Neural progenitor cell (in vitro differentiated cells): Measurements from ENCODE around the gene CDH23. TPM values are rescaled to one million over a fixed set of nuclear protein-coding genes. Genes with fewer than 3 reads are reported as not detected.

ENCODE experiments used
- DNase-seq: peaks from one replicate; pipeline ENCODE4 v3.0.0-alpha.2; 2016; ENCODE audit warnings: low spot score
- H2AFZ ChIP-seq: fragments of 200-600 bp; sonication (generic); replicated peaks from 2 replicates; pipeline ENCODE4 v1.6.1; 2016; ENCODE audit warnings: antibody characterized with exemption
- H3F3A ChIP-seq: fragments of 200-600 bp; sonication (generic); 2 replicates; pipeline ENCODE4 v1.6.1; 2016; ENCODE audit warnings: antibody characterized with exemption, low read depth
- H3K27ac ChIP-seq: fragments of 200-600 bp; sonication (generic); 2 replicates; pipeline ENCODE4 v1.5.1; 2016; ENCODE audit warnings: mild to moderate bottlenecking
- H3K27me3 ChIP-seq: fragments of 200-600 bp; sonication (generic); 2 replicates; pipeline ENCODE4 v1.6.1; 2016; ENCODE audit warnings: mild to moderate bottlenecking, moderate library complexity
- H3K36me3 ChIP-seq: fragments of 200-600 bp; sonication (generic); 2 replicates; pipeline ENCODE4 v1.5.1; 2016
- H3K4me1 ChIP-seq: fragments of 200-600 bp; sonication (generic); 2 replicates; pipeline ENCODE4 v1.6.1; 2016; ENCODE audit warnings: mixed run types
- H3K4me2 ChIP-seq: fragments of 200-600 bp; sonication (generic); 2 replicates; pipeline ENCODE4 v1.6.1; 2016
- H3K4me3 ChIP-seq: fragments of 200-600 bp; sonication (generic); 2 replicates; pipeline ENCODE4 v1.5.1; 2016
- H3K79me2 ChIP-seq: fragments of 200-600 bp; sonication (generic); 2 replicates; pipeline ENCODE4 v1.6.1; 2016; ENCODE audit warnings: low read depth
- H3K9ac ChIP-seq: fragments of 200-600 bp; sonication (generic); 2 replicates; pipeline ENCODE4 v1.6.1; 2016
- H3K9me3 ChIP-seq: fragments of 200-600 bp; sonication (generic); 2 replicates; pipeline ENCODE4 v1.5.1; 2016; ENCODE audit warnings: low read depth
- H4K20me1 ChIP-seq: fragments of 200-600 bp; sonication (generic); 2 replicates; pipeline ENCODE4 v1.6.1; 2016; ENCODE audit warnings: low read depth
- H3K27ac Mint-ChIP-seq: 3 replicates; pipeline ENCODE4 v1.8.0; 2021; ENCODE audit warnings: mixed read lengths
- H3K27me3 Mint-ChIP-seq: 2 replicates; pipeline ENCODE4 v1.8.0; 2022; ENCODE audit warnings: low read depth, mild to moderate bottlenecking, inconsistent platforms, moderate library complexity, mixed read lengths; ENCODE audit not compliant: insufficient read depth
- H3K36me3 Mint-ChIP-seq: 3 replicates; pipeline ENCODE4 v1.8.0; 2021; ENCODE audit warnings: mixed read lengths
- H3K4me1 Mint-ChIP-seq: 3 replicates; pipeline ENCODE4 v1.8.0; 2021; ENCODE audit warnings: mixed read lengths
- H3K4me3 Mint-ChIP-seq: 3 replicates; pipeline ENCODE4 v1.8.0; 2021; ENCODE audit warnings: mild to moderate bottlenecking, moderate library complexity, mixed read lengths
- H3K9me3 Mint-ChIP-seq: 3 replicates; pipeline ENCODE4 v1.8.0; 2020; ENCODE audit warnings: mixed read lengths
- CTCF ChIP-seq: fragments of 200-600 bp; sonication (generic); IDR thresholded peaks from 2 replicates; pipeline ENCODE4 v1.5.1; 2017; ENCODE audit warnings: antibody characterized with exemption, mild to moderate bottlenecking
- EZH2 ChIP-seq: fragments of 200-600 bp; sonication (generic); IDR thresholded peaks from 2 replicates; pipeline ENCODE4 v1.6.1; 2017; ENCODE audit warnings: antibody characterized with exemption, mild to moderate bottlenecking, moderate library complexity
- EZH2phosphoT487 ChIP-seq: fragments of 200-600 bp; sonication (generic); IDR thresholded peaks from 2 replicates; pipeline ENCODE4 v1.6.1; 2017; ENCODE audit warnings: antibody characterized with exemption
- total RNA-seq: library from RNA; depleted of rRNA; stranded (reverse); fragments of >200 nt; gene quantifications from 2 replicates; pipeline ENCODE4 v1.2.3, GENCODE V29; 2015; ENCODE audit warnings: low replicate concordance

CDH23 gene
- total RNA-seq, 1 donor from 2014 or later, result 5.9 TPM

GRCh38 chr10:71770255-71770654 is 373.5 kb downstream of the CDH23 start:
- Histone ChIP-seq H3K27ac (no peak overlapping the region), H3K79me2 (no peaks in the 10 kb centered on the region), H2AFZ (no peak overlapping the region), H3K9me3 (no peaks in the 10 kb centered on the region), H3K4me2 (no peak overlapping the region), H3F3A (no peaks in the 10 kb centered on the region), H3K27me3 (peaks cover 45% of the 10 kb centered on the region), H3K9ac (no peak overlapping the region), H4K20me1 (no peaks in the 10 kb centered on the region), H3K4me3 (no peak overlapping the region), H3K36me3 (no peaks in the 10 kb centered on the region), H3K4me1 (peaks cover 4% of the 10 kb centered on the region)
- H3K27ac Mint-ChIP-seq, result no peak overlapping the region
- H3K36me3 Mint-ChIP-seq, result no peaks in the 10 kb centered on the region
- TF ChIP-seq CTCF, result no peak
- no peak for TF ChIP-seq EZH2phosphoT487
- no peak for TF ChIP-seq EZH2
- H3K4me1 Mint-ChIP-seq, result peaks cover 22% of the 10 kb centered on the region
- no peak overlapping the region for H3K4me3 Mint-ChIP-seq
- peaks cover 16% of the 10 kb centered on the region for H3K27me3 Mint-ChIP-seq
- no peaks in the 10 kb centered on the region for H3K9me3 Mint-ChIP-seq
- DNase-seq, result no peak

GRCh38 chr10:71770789-71771188 is 374.1 kb downstream of the CDH23 start:
- H3K27me3 Mint-ChIP-seq, result peaks cover 14% of the 10 kb centered on the region

GRCh38 chr10:71771204-71771603 is 374.5 kb downstream of the CDH23 start:
- Histone ChIP-seq H3K4me2 (no peak overlapping the region), H2AFZ (no peak overlapping the region), H3K4me3 (no peak overlapping the region), H3F3A (no peaks in the 10 kb centered on the region), H3K36me3 (no peaks in the 10 kb centered on the region), H3K9ac (no peak overlapping the region), H3K4me1 (peaks cover 4% of the 10 kb centered on the region), H3K9me3 (no peaks in the 10 kb centered on the region), H4K20me1 (no peaks in the 10 kb centered on the region), H3K27ac (no peak overlapping the region), H3K79me2 (no peaks in the 10 kb centered on the region), H3K27me3 (peaks cover 45% of the 10 kb centered on the region)
- no peak for DNase-seq
- Mint-ChIP-seq H3K9me3 (no peaks in the 10 kb centered on the region), H3K36me3 (no peaks in the 10 kb centered on the region), H3K27me3 (peaks cover 12% of the 10 kb centered on the region), H3K4me1 (peaks cover 15% of the 10 kb centered on the region), H3K4me3 (no peak overlapping the region), H3K27ac (no peak overlapping the region)
- TF ChIP-seq EZH2, result no peak
- no peak for TF ChIP-seq EZH2phosphoT487
- TF ChIP-seq CTCF, result no peak

More at GRCh38 chr10:71770789-71771188, 374.1 kb downstream of the CDH23 start:
- Histone ChIP-seq H3K9ac (no peak overlapping the region), H3K4me3 (no peak overlapping the region), H2AFZ (no peak overlapping the region), H3K9me3 (no peaks in the 10 kb centered on the region), H3F3A (no peaks in the 10 kb centered on the region), H3K27ac (no peak overlapping the region), H4K20me1 (no peaks in the 10 kb centered on the region), H3K27me3 (peaks cover 45% of the 10 kb centered on the region), H3K36me3 (no peaks in the 10 kb centered on the region), H3K79me2 (no peaks in the 10 kb centered on the region), H3K4me2 (no peak overlapping the region), H3K4me1 (peaks cover 4% of the 10 kb centered on the region)
- Mint-ChIP-seq H3K36me3 (no peaks in the 10 kb centered on the region), H3K4me1 (peaks cover 18% of the 10 kb centered on the region), H3K27ac (no peak overlapping the region), H3K9me3 (no peaks in the 10 kb centered on the region), H3K4me3 (no peak overlapping the region)
- TF ChIP-seq EZH2, result no peak
- TF ChIP-seq EZH2phosphoT487, result no peak
- no peak for TF ChIP-seq CTCF
- DNase-seq, result no peak
